HepG2 (cell line): ENCODE measurements around the gene ANTXR1.

Experiments
- ZBTB3 ChIP-seq: sonication (generic); formaldehyde crosslinking; IDR thresholded peaks from 2 replicates; pipeline ENCODE4 v1.4.0; 2020; ENCODE audit warnings: low read depth, mild to moderate bottlenecking, moderate library complexity, missing genetic modification reagents, borderline replicate concordance
- TF ChIP-seq, protein P1 (sequence below): sonication (generic); formaldehyde crosslinking; IDR thresholded peaks from 2 replicates; pipeline ENCODE4 v1.4.0; 2020; ENCODE audit warnings: mild to moderate bottlenecking, missing genetic modification reagents

GRCh38 chr2:69210385-69210784, 197.4 kb downstream of the ANTXR1 start:
- TF ChIP-seq, protein P1, sequence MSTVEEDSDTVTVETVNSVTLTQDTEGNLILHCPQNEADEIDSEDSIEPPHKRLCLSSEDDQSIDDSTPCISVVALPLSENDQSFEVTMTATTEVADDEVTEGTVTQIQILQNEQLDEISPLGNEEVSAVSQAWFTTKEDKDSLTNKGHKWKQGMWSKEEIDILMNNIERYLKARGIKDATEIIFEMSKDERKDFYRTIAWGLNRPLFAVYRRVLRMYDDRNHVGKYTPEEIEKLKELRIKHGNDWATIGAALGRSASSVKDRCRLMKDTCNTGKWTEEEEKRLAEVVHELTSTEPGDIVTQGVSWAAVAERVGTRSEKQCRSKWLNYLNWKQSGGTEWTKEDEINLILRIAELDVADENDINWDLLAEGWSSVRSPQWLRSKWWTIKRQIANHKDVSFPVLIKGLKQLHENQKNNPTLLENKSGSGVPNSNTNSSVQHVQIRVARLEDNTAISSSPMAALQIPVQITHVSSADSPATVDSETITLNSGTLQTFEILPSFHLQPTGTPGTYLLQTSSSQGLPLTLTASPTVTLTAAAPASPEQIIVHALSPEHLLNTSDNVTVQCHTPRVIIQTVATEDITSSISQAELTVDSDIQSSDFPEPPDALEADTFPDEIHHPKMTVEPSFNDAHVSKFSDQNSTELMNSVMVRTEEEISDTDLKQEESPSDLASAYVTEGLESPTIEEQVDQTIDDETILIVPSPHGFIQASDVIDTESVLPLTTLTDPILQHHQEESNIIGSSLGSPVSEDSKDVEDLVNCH (CRISPR knock-in tag), result no peak
- TF ChIP-seq ZBTB3 (CRISPR knock-in tag), result no peak
